HL-60/S4 (cell line): Measurements from ENCODE around the gene LARGE1.

Experiments
- in situ Hi-C: fragments of 300-500 bp; cut with MboI; formaldehyde crosslinking; loops from 2 replicates; pipeline ENCODE4 v1.14.3; 2022; ENCODE audit warnings: low sequenced_read_pairs

The LARGE1 gene

GRCh38 chr22:33914131-33914530 lies 6.1 kb downstream of the LARGE1 start:
- in situ Hi-C loops = no loop called here

GRCh38 chr22:33913188-33913587 lies 7.1 kb downstream of the LARGE1 start:
- in situ Hi-C loops = no loop called here

GRCh38 chr22:33909911-33910310 lies 10.4 kb downstream of the LARGE1 start:
- in situ Hi-C loops = no loop called here

GRCh38 chr22:33909075-33909458 lies 11.2 kb downstream of the LARGE1 start:
- in situ Hi-C loops = no loop called here

- in situ Hi-C loops = no loop called here
These were observed 11.9 kb downstream of the LARGE1 start for GRCh38 chr22:33908171-33909074.

GRCh38 chr22:33906954-33907353 lies 13.3 kb downstream of the LARGE1 start:
- in situ Hi-C loops = no loop called here

GRCh38 chr22:33906475-33906874 lies 13.8 kb downstream of the LARGE1 start:
- in situ Hi-C loops = no loop called here

GRCh38 chr22:33903012-33903411 lies 17.3 kb downstream of the LARGE1 start:
- in situ Hi-C loops = no loop called here

- in situ Hi-C loops = no loop called here
These were observed 18.2 kb downstream of the LARGE1 start for GRCh38 chr22:33902073-33902472.

GRCh38 chr22:33898121-33898520 lies 22.2 kb downstream of the LARGE1 start:
- in situ Hi-C loops = no loop called here

- in situ Hi-C loops = no loop called here
These were observed 22.8 kb downstream of the LARGE1 start for GRCh38 chr22:33897448-33897835.

GRCh38 chr22:33896575-33897447 lies 23.5 kb downstream of the LARGE1 start:
- in situ Hi-C loops = no loop called here

- in situ Hi-C loops = no loop called here
These were observed 24.1 kb downstream of the LARGE1 start for GRCh38 chr22:33896154-33896553.

GRCh38 chr22:33895444-33895843 lies 24.8 kb downstream of the LARGE1 start:
- in situ Hi-C loops = no loop called here

- in situ Hi-C loops = no loop called here
These were observed 25.8 kb downstream of the LARGE1 start for GRCh38 chr22:33894515-33894914.

GRCh38 chr22:33894036-33894435 lies 26.2 kb downstream of the LARGE1 start:
- in situ Hi-C loops = no loop called here

GRCh38 chr22:33893512-33893911 lies 26.8 kb downstream of the LARGE1 start:
- in situ Hi-C loops = no loop called here

- in situ Hi-C loops = no loop called here
These were observed 28.3 kb downstream of the LARGE1 start for GRCh38 chr22:33891992-33892391.

GRCh38 chr22:33891455-33891854 lies 28.8 kb downstream of the LARGE1 start:
- in situ Hi-C loops = no loop called here

GRCh38 chr22:33889748-33890147 lies 30.5 kb downstream of the LARGE1 start:
- in situ Hi-C loops = no loop called here

- in situ Hi-C loops = no loop called here
These were observed 31.5 kb downstream of the LARGE1 start for GRCh38 chr22:33888821-33889220.

- in situ Hi-C loops = no loop called here
These were observed 33.1 kb downstream of the LARGE1 start for GRCh38 chr22:33887173-33887572.
